ENCODE results near the gene SMYD4. TPM values are rescaled to one million over a fixed set of nuclear protein-coding genes. Genes with fewer than 3 reads are reported as not detected.
"Not testable (repeated sequence)": the region's sequence is repeated elsewhere in the genome, so short reads cannot be mapped to it uniquely, and the experiment has no call there.

SMYD4 gene
- total RNA-seq, 1 donor from 2014 or later = 24.0 TPM

DNA sequence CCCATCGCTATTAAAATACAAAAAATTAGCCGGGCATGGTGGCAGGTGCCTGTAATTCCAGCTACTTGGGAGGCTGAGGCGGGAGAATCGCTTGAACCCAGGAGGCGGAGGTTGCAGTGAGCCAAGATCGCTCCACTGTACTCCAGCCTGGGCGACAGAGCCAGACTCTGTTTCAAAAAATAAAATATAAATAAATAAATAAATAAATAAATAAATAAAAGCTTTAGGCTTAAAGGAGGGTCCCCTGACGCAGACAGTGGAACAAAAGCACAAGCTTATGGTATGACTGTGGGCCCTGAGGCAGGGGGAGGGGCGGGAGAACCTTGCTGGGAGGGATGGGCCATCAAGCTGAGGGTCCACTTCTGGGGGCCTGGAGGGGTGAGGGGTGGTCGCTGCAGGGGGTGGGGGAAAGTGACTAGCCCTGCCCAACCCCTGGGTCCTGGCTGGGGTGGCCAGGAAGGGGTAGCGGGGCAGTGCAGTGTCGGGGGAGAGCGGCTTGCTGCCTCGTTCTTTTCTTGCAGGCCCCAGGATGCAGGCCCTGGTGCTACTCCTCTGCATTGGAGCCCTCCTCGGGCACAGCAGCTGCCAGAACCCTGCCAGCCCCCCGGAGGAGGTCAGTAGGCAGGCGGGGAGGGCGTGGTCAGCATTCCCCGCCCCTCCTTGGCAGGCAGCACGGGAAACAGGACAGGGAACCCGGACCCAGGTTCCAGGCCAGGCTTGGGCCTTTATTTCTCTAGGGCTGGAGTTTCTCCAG lies 63.1 kb downstream of the SMYD4 start:
- H3K36me3 ChIP-seq = no peaks in the 10 kb centered on the region
- H3K36me3 Mint-ChIP-seq = no peaks in the 10 kb centered on the region
- peaks cover 22% of the 10 kb centered on the region for H3F3A ChIP-seq (ENCODE audit: low read depth)
- H3K27ac ChIP-seq = no peak overlapping the region
- H3K4me3 Mint-ChIP-seq = no peak overlapping the region
- peaks cover 33% of the 10 kb centered on the region for H3K4me1 Mint-ChIP-seq
- H2AFZ ChIP-seq (replicated peaks) = no peak overlapping the region
- no peak overlapping the region for H3K4me3 ChIP-seq
- no peaks in the 10 kb centered on the region for H3K9me3 ChIP-seq (ENCODE audit: low read depth)
- peaks cover 29% of the 10 kb centered on the region for H3K4me1 ChIP-seq
- no peak overlapping the region for H3K9ac ChIP-seq
- no peak overlapping the region for H3K4me2 ChIP-seq
- H3K9me3 Mint-ChIP-seq = no peaks in the 10 kb centered on the region
- H3K27ac Mint-ChIP-seq = no peak overlapping the region
- peaks cover 2% of the 10 kb centered on the region for H4K20me1 ChIP-seq (ENCODE audit: low read depth)
- peaks cover 10% of the 10 kb centered on the region for H3K79me2 ChIP-seq (ENCODE audit: low read depth)
- TF ChIP-seq, protein P1, sequence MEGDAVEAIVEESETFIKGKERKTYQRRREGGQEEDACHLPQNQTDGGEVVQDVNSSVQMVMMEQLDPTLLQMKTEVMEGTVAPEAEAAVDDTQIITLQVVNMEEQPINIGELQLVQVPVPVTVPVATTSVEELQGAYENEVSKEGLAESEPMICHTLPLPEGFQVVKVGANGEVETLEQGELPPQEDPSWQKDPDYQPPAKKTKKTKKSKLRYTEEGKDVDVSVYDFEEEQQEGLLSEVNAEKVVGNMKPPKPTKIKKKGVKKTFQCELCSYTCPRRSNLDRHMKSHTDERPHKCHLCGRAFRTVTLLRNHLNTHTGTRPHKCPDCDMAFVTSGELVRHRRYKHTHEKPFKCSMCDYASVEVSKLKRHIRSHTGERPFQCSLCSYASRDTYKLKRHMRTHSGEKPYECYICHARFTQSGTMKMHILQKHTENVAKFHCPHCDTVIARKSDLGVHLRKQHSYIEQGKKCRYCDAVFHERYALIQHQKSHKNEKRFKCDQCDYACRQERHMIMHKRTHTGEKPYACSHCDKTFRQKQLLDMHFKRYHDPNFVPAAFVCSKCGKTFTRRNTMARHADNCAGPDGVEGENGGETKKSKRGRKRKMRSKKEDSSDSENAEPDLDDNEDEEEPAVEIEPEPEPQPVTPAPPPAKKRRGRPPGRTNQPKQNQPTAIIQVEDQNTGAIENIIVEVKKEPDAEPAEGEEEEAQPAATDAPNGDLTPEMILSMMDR (IDR thresholded peaks at IDR 0.05) = no peak
- TF ChIP-seq EZH2 (IDR thresholded peaks at IDR 0.05) (no peak), EZH2phosphoT487 (IDR thresholded peaks at IDR 0.05) (no peak)
- H3K27me3 ChIP-seq = no peaks in the 10 kb centered on the region
- peaks cover 7% of the 10 kb centered on the region for H3K27me3 Mint-ChIP-seq (ENCODE audit: insufficient read depth, low read depth)
- DNase-seq (ENCODE audit: low spot score) = no peak

DNA sequence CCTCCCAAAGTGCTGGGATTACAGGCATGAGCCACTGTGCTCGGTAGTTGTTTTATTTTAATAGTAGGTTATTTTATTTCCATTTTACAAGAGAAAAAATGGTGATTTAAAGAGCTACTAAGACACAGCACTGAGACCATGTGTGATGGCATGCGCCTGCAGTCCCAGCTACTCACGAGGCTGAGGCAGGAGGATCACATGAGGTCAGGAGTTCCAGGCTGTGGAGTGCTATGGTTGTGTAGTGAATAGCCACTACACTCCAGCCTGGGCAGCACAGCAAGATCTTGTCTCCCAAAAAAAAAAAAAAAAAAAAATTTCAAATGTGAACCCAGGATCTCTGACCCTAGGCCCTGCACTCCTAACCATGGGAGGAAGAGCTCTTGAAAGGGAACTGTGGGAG lies 64.1 kb downstream of the SMYD4 start:
- no peak overlapping the region for H3K4me3 Mint-ChIP-seq
- no peak overlapping the region for H3K27ac Mint-ChIP-seq
- H3K9ac ChIP-seq = no peak overlapping the region
- TF ChIP-seq EZH2 (IDR thresholded peaks at IDR 0.05) (no peak), EZH2phosphoT487 (IDR thresholded peaks at IDR 0.05) (no peak)
- no peaks in the 10 kb centered on the region for H3K36me3 Mint-ChIP-seq
- H4K20me1 ChIP-seq (ENCODE audit: low read depth) = peaks cover 2% of the 10 kb centered on the region
- no peaks in the 10 kb centered on the region for H3K9me3 ChIP-seq (ENCODE audit: low read depth)
- peaks cover 25% of the 10 kb centered on the region for H3F3A ChIP-seq (ENCODE audit: low read depth)
- H3K4me1 Mint-ChIP-seq = peaks cover 38% of the 10 kb centered on the region
- H3K79me2 ChIP-seq (ENCODE audit: low read depth) = peaks cover 10% of the 10 kb centered on the region
- H3K4me2 ChIP-seq = no peak overlapping the region
- no peaks in the 10 kb centered on the region for H3K27me3 ChIP-seq
- no peaks in the 10 kb centered on the region for H3K9me3 Mint-ChIP-seq
- no peaks in the 10 kb centered on the region for H3K36me3 ChIP-seq
- H3K4me1 ChIP-seq = peaks cover 30% of the 10 kb centered on the region
- no peak overlapping the region for H3K4me3 ChIP-seq
- H3K27ac ChIP-seq = no peak overlapping the region
- H2AFZ ChIP-seq (replicated peaks) = no peak overlapping the region
- H3K27me3 Mint-ChIP-seq (ENCODE audit: insufficient read depth, low read depth) = peaks cover 4% of the 10 kb centered on the region
- DNase-seq (ENCODE audit: low spot score) = no peak

DNA sequence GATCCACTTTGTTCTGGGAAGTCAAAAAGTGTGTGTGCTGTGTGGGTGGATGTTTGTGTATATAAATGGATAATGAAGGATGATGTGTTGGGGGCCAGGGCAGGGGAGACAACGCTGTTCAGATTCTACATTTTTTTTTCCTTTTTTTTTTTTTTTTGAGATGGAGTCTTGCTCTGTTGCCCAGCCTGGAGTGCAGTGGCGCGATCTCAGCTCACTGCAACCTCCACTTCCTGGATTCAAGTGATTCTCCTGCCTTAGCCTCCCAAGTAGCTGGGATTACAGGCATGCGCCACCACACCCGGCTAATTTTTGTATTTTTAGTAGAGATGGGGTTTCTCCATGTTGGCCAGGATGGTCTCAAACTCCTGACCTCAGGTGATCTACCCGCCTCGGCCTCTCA lies 65.0 kb downstream of the SMYD4 start:
- not testable (repeated sequence) for H3K36me3 Mint-ChIP-seq; H3K27ac Mint-ChIP-seq; H3K27ac ChIP-seq; H3K9ac ChIP-seq; H2AFZ ChIP-seq (replicated peaks); H4K20me1 ChIP-seq (ENCODE audit: low read depth); H3K36me3 ChIP-seq; H3K79me2 ChIP-seq (ENCODE audit: low read depth); H3K4me3 ChIP-seq; H3K27me3 Mint-ChIP-seq (ENCODE audit: insufficient read depth, low read depth); DNase-seq (ENCODE audit: low spot score); H3K4me2 ChIP-seq; H3K9me3 ChIP-seq (ENCODE audit: low read depth); H3K4me3 Mint-ChIP-seq; H3K27me3 ChIP-seq; H3K9me3 Mint-ChIP-seq
- peaks cover 25% of the 10 kb centered on the region for H3F3A ChIP-seq (ENCODE audit: low read depth)
- peaks cover 42% of the 10 kb centered on the region for H3K4me1 Mint-ChIP-seq
- H3K4me1 ChIP-seq = peaks cover 30% of the 10 kb centered on the region

DNA sequence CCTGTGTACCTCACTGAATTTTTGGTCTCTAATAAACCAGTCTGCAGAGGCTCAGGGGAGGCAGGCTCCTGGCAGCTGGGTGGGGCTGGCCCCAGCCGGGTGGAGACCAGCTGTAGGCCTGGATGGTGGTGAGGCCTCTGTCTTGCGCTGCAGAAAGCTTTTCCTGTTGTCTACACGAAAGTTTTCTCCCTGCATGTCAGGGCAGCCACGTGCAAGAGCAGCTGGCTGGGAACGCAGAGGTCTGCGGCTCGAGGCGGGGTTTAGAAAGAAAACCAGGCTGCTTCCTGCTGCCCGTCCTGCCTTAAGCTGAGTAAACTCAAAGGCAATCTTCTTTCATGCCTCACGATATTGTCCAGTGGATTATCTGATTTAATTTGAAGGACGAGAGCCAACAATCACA lies 65.4 kb downstream of the SMYD4 start:
- Histone ChIP-seq H3K27ac (no peak overlapping the region), H4K20me1 (ENCODE audit: low read depth) (peaks cover 2% of the 10 kb centered on the region), H3K9ac (no peak overlapping the region), H3K36me3 (no peaks in the 10 kb centered on the region), H2AFZ (replicated peaks) (no peak overlapping the region), H3K79me2 (ENCODE audit: low read depth) (peaks cover 10% of the 10 kb centered on the region), H3K27me3 (no peaks in the 10 kb centered on the region), H3K4me2 (peak overlapping the region; percentile 75), H3K4me3 (no peak overlapping the region), H3K9me3 (ENCODE audit: low read depth) (no peaks in the 10 kb centered on the region), H3F3A (ENCODE audit: low read depth) (peaks cover 21% of the 10 kb centered on the region), H3K4me1 (peaks cover 30% of the 10 kb centered on the region)
- Mint-ChIP-seq H3K4me3 (no peak overlapping the region), H3K36me3 (no peaks in the 10 kb centered on the region), H3K27ac (no peak overlapping the region), H3K27me3 (ENCODE audit: insufficient read depth, low read depth) (peaks cover 4% of the 10 kb centered on the region), H3K4me1 (peaks cover 39% of the 10 kb centered on the region), H3K9me3 (no peaks in the 10 kb centered on the region)
- DNase-seq (ENCODE audit: low spot score) = no peak
- no peak for TF ChIP-seq EZH2phosphoT487 (IDR thresholded peaks at IDR 0.05)
- TF ChIP-seq EZH2 (IDR thresholded peaks at IDR 0.05) = no peak
- TF ChIP-seq, protein P1 (IDR thresholded peaks at IDR 0.05) = no peak

All from neural progenitor cell (in vitro differentiated cells).